ENCODE data around the gene PSMG4. TPM values are rescaled to one million over a fixed set of nuclear protein-coding genes. Genes with fewer than 3 reads are reported as not detected.

PSMG4 gene
- total RNA-seq, 1 experiment from 2014 or later, result 29.3 TPM

- H3K4me1 Mint-ChIP-seq, result peaks cover 10% of the 10 kb centered on the region in 2 experiments
- Histone ChIP-seq H3K9ac (ENCODE audit: extremely low read depth, insufficient read length, low read length) (no peak overlapping the region), H3K79me2 (ENCODE audit: insufficient read depth, low read length) (no peaks in the 10 kb centered on the region), H3K4ac (ENCODE audit: low read depth, low read length) (no peak overlapping the region), H3K27me3 (ENCODE audit: insufficient read depth, low read length) (no peaks in the 10 kb centered on the region), H2BK12ac (ENCODE audit: insufficient read length, low read depth, low read length) (no peak overlapping the region), H3K4me1 (ENCODE audit: insufficient read depth, low read length) (no peaks in the 10 kb centered on the region), H4K20me1 (ENCODE audit: control insufficient read depth, insufficient read depth, insufficient read length) (no peaks in the 10 kb centered on the region), H3K23ac (ENCODE audit: insufficient read length, low read depth, low read length) (no peak overlapping the region), H3K4me2 (ENCODE audit: insufficient read depth, insufficient read length, low read length) (no peak overlapping the region), H3T11ph (ENCODE audit: low read length) (no peak overlapping the region), H3K56ac (ENCODE audit: insufficient read length, low read depth, low read length) (no peak overlapping the region), H2AFZ (ENCODE audit: low read length) (no peak overlapping the region), H2BK120ac (ENCODE audit: low read depth, low read length, poor library complexity, severe bottlenecking) (no peak overlapping the region), H3K79me1 (ENCODE audit: insufficient read depth, low read depth, low read length, poor library complexity, severe bottlenecking) (no peaks in the 10 kb centered on the region), H3K14ac (ENCODE audit: insufficient read depth, low read length) (no peak overlapping the region), H4K8ac (replicated peaks; ENCODE audit: insufficient read length, low read depth, low read length) (no peak overlapping the region), H3K9me3 (ENCODE audit: control insufficient read depth, low read depth, low read length) (no peaks in the 10 kb centered on the region), H2BK15ac (ENCODE audit: low read depth, low read length) (no peak overlapping the region), H4K91ac (ENCODE audit: insufficient read length, low read depth, low read length) (no peak overlapping the region), H3K27ac (ENCODE audit: insufficient read length, low read depth, low read length) (no peak overlapping the region), H3K23me2 (ENCODE audit: insufficient read length, low read depth, low read length, poor library complexity, severe bottlenecking) (no peaks in the 10 kb centered on the region), H2AK5ac (ENCODE audit: insufficient read length, low read length) (no peak overlapping the region), H2BK20ac (ENCODE audit: low read depth, low read length, poor library complexity, severe bottlenecking) (no peak overlapping the region), H3K18ac (ENCODE audit: insufficient read length, low read depth, low read length) (no peak overlapping the region), H2BK5ac (ENCODE audit: insufficient read length, low read length) (no peak overlapping the region), H4K5ac (ENCODE audit: insufficient read length, low read depth, low read length) (no peak overlapping the region)
- H3K4me3 Mint-ChIP-seq, result no peak overlapping the region
- H3K27me3 Mint-ChIP-seq (ENCODE audit: low read depth), result peaks cover 13% of the 10 kb centered on the region
- H3K9me3 Mint-ChIP-seq, result peaks cover 6% of the 10 kb centered on the region in 2 experiments; a peak in 3 of 5 replicates
- WGBS (ENCODE audit: extremely low coverage, insufficient read length, low lambda C conversion rate), result no CpG with 5 or more reads among the region's 10 CpGs
- H3K27ac Mint-ChIP-seq, result no peak overlapping the region; a peak in 1 of 7 replicates
- peaks cover 3 to 6% (median 5%) of the 10 kb centered on the region in 3 experiments; a peak in 5 of 7 replicates for H3K36me3 Mint-ChIP-seq (ENCODE audit: insufficient read depth in 1 of 3, low read depth in 3 of 3)
- no peak for TF ChIP-seq CTCF (conservative IDR thresholded peaks at IDR 0.05)
- no peak for DNase-seq
These were observed 40.5 kb upstream of the PSMG4 start for GRCh38 chr6:3218266-3218665.
